Measurements from ENCODE around the gene ANO6.

Gene ANO6

GRCh38 chr12:45468751-45469615 lies 253.1 kb downstream of the ANO6 start:
- no peak for ATAC-seq
- no peaks in the 10 kb centered on the region for H3K36me3 Mint-ChIP-seq
- peaks cover 25% of the 10 kb centered on the region for H3K4me1 Mint-ChIP-seq
- DNase-seq (ENCODE audit: low spot score in 2 of 2), result no peak
- no peak overlapping the region for H3K4me3 Mint-ChIP-seq
- H3K9me3 Mint-ChIP-seq, result peaks cover 4% of the 10 kb centered on the region
- peak overlapping the region; percentile 6 for H3K27ac Mint-ChIP-seq

- ATAC-seq (peak; percentile 45), DNase-seq (ENCODE audit: low spot score in 2 of 2) (no peak)
- Mint-ChIP-seq H3K9me3 (peaks cover 4% of the 10 kb centered on the region), H3K27ac (peak overlapping the region; percentile 6), H3K36me3 (no peaks in the 10 kb centered on the region), H3K4me3 (peak overlapping the region; percentile 4), H3K4me1 (peaks cover 25% of the 10 kb centered on the region)
These were observed 254.0 kb downstream of the ANO6 start for GRCh38 chr12:45469902-45470301.

DNA sequence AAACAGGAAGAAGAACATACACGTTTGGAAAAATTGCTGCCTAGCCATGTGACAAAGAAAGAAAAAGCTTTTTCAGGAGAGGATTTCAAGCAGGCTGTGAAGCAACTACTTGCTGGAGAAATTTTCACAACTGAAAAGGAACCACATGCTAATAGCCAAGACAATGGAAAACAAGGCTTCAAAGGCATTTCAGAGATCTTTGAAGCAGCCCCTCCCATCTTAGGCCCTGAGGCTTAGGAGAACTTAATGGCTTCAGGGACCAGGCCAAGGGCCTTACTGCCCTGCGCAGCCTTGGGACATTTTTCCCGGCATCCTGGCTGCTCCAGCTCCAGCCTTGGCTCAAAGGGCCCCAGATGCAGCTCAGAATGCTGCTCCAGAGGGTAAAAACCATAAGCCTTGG lies 257.7 kb downstream of the ANO6 start:
- H3K36me3 Mint-ChIP-seq, result no peaks in the 10 kb centered on the region
- H3K27ac Mint-ChIP-seq, result no peak overlapping the region
- ATAC-seq, result no peak
- peaks cover 25% of the 10 kb centered on the region for H3K4me1 Mint-ChIP-seq
- DNase-seq (ENCODE audit: low spot score in 2 of 2), result no peak
- no peak overlapping the region for H3K4me3 Mint-ChIP-seq
- H3K9me3 Mint-ChIP-seq, result peaks cover 9% of the 10 kb centered on the region

DNA sequence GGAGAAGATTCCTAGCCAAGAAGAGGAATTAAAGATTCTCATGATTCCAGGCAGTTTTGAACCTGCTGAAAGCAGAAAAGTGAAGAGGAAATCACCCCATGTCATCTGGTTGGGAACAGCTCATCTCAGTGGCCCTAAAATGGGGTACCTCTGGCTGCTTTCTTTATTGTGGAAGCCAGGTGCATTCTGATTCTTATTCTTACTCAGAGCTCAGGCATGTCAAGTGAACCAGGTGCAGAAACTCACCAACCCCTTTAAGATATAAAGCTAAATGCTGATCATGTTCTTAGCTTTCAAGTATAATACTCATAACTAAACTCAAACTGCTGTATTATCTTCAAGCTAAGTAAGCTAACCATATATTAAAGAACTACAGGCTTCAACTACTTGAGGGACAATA lies 259.7 kb downstream of the ANO6 start:
- no peak overlapping the region for H3K27ac Mint-ChIP-seq
- DNase-seq (ENCODE audit: low spot score in 2 of 2) (no peak), ATAC-seq (no peak)
- no peak overlapping the region for H3K4me3 Mint-ChIP-seq
- H3K9me3 Mint-ChIP-seq, result peaks cover 13% of the 10 kb centered on the region
- peaks cover 10% of the 10 kb centered on the region for H3K4me1 Mint-ChIP-seq
- H3K36me3 Mint-ChIP-seq, result no peaks in the 10 kb centered on the region

DNA sequence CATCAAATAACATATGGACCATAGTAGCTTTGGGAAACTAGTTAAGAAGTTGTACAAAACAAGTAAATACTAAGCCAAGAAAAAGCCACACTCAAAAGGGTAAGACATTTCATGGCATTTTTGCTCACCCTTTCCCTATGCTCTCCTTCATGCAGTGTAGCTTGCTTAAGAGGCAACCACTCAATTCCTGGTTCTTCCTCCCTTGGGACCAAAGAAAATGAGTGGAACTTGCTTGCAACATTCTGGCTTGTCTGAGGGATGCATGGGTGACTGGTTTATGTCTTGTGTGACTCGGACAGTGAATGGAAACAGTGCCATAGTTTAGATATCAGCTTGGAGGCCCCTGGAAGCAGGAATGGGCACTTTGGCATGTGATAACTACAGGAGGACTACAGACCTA lies 261.6 kb downstream of the ANO6 start:
- no peaks in the 10 kb centered on the region for H3K4me1 Mint-ChIP-seq
- H3K27ac Mint-ChIP-seq, result no peak overlapping the region
- ATAC-seq (no peak), DNase-seq (ENCODE audit: low spot score in 2 of 2) (no peak)
- no peak overlapping the region for H3K4me3 Mint-ChIP-seq
- peaks cover 13% of the 10 kb centered on the region for H3K9me3 Mint-ChIP-seq
- no peaks in the 10 kb centered on the region for H3K36me3 Mint-ChIP-seq

- Mint-ChIP-seq H3K4me1 (no peaks in the 10 kb centered on the region), H3K36me3 (no peaks in the 10 kb centered on the region), H3K9me3 (peaks cover 9% of the 10 kb centered on the region), H3K27ac (no peak overlapping the region), H3K4me3 (no peak overlapping the region)
- ATAC-seq, result no peak
- no peak for DNase-seq (ENCODE audit: low spot score in 2 of 2)
These were observed 263.0 kb downstream of the ANO6 start for GRCh38 chr12:45478931-45479330.

DNA sequence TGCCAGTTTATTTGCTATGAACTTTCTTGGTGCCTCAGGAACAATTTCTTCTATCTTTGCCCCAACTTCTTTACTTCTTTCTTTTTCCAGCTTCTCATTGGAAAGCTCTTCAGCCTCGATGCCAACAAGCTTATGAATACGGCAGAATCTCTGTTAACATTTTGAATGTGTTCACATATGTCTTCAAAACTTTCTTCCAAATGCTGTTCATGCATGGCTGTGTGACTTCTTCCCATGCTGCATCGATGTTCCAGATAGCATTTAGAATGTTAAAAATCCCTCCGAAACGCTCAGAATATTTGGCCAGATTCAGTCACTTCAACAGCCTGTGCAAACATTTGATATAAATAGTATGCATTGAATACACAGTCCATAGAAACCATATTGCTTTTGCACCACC lies 265.9 kb downstream of the ANO6 start:
- Mint-ChIP-seq H3K4me1 (no peaks in the 10 kb centered on the region), H3K4me3 (no peak overlapping the region), H3K36me3 (no peaks in the 10 kb centered on the region), H3K27ac (no peak overlapping the region), H3K9me3 (peaks cover 9% of the 10 kb centered on the region)
- DNase-seq (ENCODE audit: low spot score in 2 of 2) (no peak), ATAC-seq (no peak)

DNA sequence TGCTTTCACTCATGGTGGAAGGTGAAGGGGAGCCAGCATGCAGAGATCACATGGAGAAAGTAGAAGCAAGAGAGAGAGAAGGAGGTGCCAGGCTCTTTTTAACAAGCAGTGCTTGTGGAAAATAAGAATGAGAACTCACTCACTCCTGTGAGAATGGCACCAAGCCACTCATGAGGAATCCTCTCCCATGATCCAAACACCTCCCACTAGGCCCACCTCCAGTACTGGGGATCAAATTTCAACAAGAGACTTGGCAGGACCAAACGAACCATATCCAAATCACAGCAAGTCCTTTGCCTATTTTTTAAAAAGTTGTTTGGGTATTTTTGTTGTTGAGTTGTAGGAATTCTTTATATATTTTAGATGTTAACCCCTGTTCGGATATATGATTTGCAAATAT lies 267.7 kb downstream of the ANO6 start:
- DNase-seq (ENCODE audit: low spot score in 2 of 2), result no peak
- H3K9me3 Mint-ChIP-seq, result peaks cover 4% of the 10 kb centered on the region
- no peaks in the 10 kb centered on the region for H3K36me3 Mint-ChIP-seq
- no peak overlapping the region for H3K4me3 Mint-ChIP-seq
- no peaks in the 10 kb centered on the region for H3K4me1 Mint-ChIP-seq
- no peak overlapping the region for H3K27ac Mint-ChIP-seq
- no peak for ATAC-seq

Measured in stimulated activated effector memory CD8-positive, alpha-beta T cell treated with anti-CD3 and anti-CD28 coated beads, Interleukin-12 subunit alpha, Interleukin-12 subunit beta, amount 100 ng/mL, for 72 hours (primary cell).